GM19455 (cell line): ENCODE results near the gene EML6.

Source experiments
- ATAC-seq: cut with Tn5 transposase; IDR thresholded peaks from one replicate; pipeline ENCODE4 v1.9.1; 2021; ENCODE audit not compliant: unreplicated experiment

Gene EML6

GRCh38 chr2:55014962-55015939 lies 291.8 kb downstream of the EML6 start:
- no peak for ATAC-seq

- no peak for ATAC-seq
Measured at GRCh38 chr2:55017428-55017827, 294.0 kb downstream of the EML6 start.

- ATAC-seq = no peak
Measured at GRCh38 chr2:55017880-55018279, 294.4 kb downstream of the EML6 start.

DNA sequence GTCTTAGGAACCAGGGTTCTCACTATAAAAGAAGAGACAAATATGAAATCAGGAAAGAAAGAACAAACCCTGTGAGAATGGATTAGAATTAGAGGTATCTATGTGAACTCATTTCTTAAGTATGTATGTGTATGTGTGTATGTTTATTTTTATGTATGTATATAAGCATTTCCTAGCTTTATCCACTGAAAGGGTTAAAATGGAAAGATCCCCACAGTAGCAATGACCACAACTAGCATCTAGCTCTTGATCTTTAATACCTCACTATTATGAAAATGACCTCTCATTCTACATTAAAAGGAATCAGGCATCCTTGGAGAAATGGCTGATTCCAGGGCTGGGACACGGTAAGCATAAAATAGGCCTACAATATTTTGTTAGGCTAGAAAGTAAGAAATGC lies 295.2 kb downstream of the EML6 start:
- no peak for ATAC-seq

- ATAC-seq = no peak
Measured at GRCh38 chr2:55019526-55020258, 296.2 kb downstream of the EML6 start.
